SK-N-SH treated with all-trans-retinoic acid at 6 μM for 48 hours (cell line): ENCODE data around the gene SGIP1.

ENCODE experiments used
- ARNTL ChIP-seq: fragments of 450-650 bp; formaldehyde crosslinking; IDR thresholded peaks from 2 replicates; pipeline ENCODE4 v1.5.0; 2020; ENCODE audit warnings: low read depth, mild to moderate bottlenecking, moderate library complexity, borderline replicate concordance
- CSDC2 ChIP-seq: fragments of 250-450 bp; sonication (Bioruptor Pico); IDR thresholded peaks from 2 replicates; pipeline ENCODE4 v1.5.0; 2020; ENCODE audit warnings: mild to moderate bottlenecking, moderate library complexity
- GLIS3 ChIP-seq: fragments of 250-450 bp; sonication (Bioruptor Pico); IDR thresholded peaks from 2 replicates; pipeline ENCODE4 v1.5.0; 2020; ENCODE audit warnings: mild to moderate bottlenecking, moderate library complexity
- OSR1 ChIP-seq: fragments of 250-450 bp; sonication (Bioruptor Pico); IDR thresholded peaks from 2 replicates; pipeline ENCODE4 v1.8.0; 2022; ENCODE audit warnings: moderate library complexity, mild to moderate bottlenecking, inconsistent platforms
- PATZ1 ChIP-seq: fragments of 250-450 bp; sonication (Bioruptor Pico); IDR thresholded peaks from 2 replicates; pipeline ENCODE4 v1.8.0; 2020; ENCODE audit warnings: mild to moderate bottlenecking, moderate library complexity, borderline replicate concordance
- POU6F1 ChIP-seq: fragments of 250-450 bp; sonication (Bioruptor Pico); IDR thresholded peaks from 2 replicates; pipeline ENCODE4 v1.8.0; 2021; ENCODE audit warnings: low read depth, mild to moderate bottlenecking, moderate library complexity, borderline replicate concordance
- PPARA ChIP-seq: fragments of 250-450 bp; sonication (Bioruptor Pico); IDR thresholded peaks from 2 replicates; pipeline ENCODE4 v1.5.0; 2020; ENCODE audit warnings: mild to moderate bottlenecking, borderline replicate concordance
- RARB ChIP-seq: fragments of 250-450 bp; sonication (Bioruptor Pico); IDR thresholded peaks from 2 replicates; pipeline ENCODE4 v1.8.0; 2021; ENCODE audit warnings: mild to moderate bottlenecking, moderate library complexity
- ZC3H10 ChIP-seq: fragments of 250-450 bp; sonication (Bioruptor Pico); IDR thresholded peaks from 2 replicates; pipeline ENCODE4 v1.5.1; 2021; ENCODE audit warnings: mild to moderate bottlenecking, moderate library complexity
- ZNF565 ChIP-seq: fragments of 450-650 bp; formaldehyde crosslinking; conservative IDR thresholded peaks from 2 replicates; pipeline ENCODE4 v1.5.0; 2020; ENCODE audit warnings: low read depth, mild to moderate bottlenecking, moderate library complexity

GRCh38 chr1:66550243-66550642 lies 16.3 kb downstream of the SGIP1 start:
- TF ChIP-seq OSR1 (CRISPR knock-in tag) (no peak), POU6F1 (CRISPR knock-in tag) (no peak), GLIS3 (CRISPR knock-in tag) (no peak), PPARA (CRISPR knock-in tag) (no peak), ARNTL (CRISPR knock-in tag) (no peak), PATZ1 (CRISPR knock-in tag) (no peak), RARB (CRISPR knock-in tag) (no peak), ZC3H10 (CRISPR knock-in tag) (no peak), ZNF565 (CRISPR knock-in tag) (no peak), CSDC2 (CRISPR knock-in tag) (no peak)
